Measurements from ENCODE around the gene AOX1.

- no peak for TF ChIP-seq TEAD4 (IDR thresholded peaks at IDR 0.05; ENCODE audit: low read length)
- TF ChIP-seq TEAD4 (CRISPR knock-in tag; IDR thresholded peaks at IDR 0.05; ENCODE audit: borderline replicate concordance) = no peak
- TF ChIP-seq RB1 (IDR thresholded peaks at IDR 0.05; ENCODE audit: low read depth) = no peak
Observed at GRCh38 chr2:200693836-200694470, 108.1 kb downstream of the AOX1 start.

Data from K562 (cell line).